Esophagus muscularis mucosa (tissue), 4 donors: ENCODE results near the gene SFT2D3. TPM values are rescaled to one million over a fixed set of nuclear protein-coding genes. Genes with fewer than 3 reads are reported as not detected.

Experiments used
- DNase-seq: peaks from one replicate; pipeline ENCODE4 v3.0.0-alpha.2; 2017; ENCODE audit errors: extremely low spot score
- H3K27ac ChIP-seq, 4 donors: fragments of 200-600 bp; sonication (generic); replicated peaks in 1 of 4; 1 replicate in 3 of 4; 2 replicates in 1 of 4; pipeline ENCODE4 v1.5.1; 2016 to 2019; ENCODE audit warnings: mild to moderate bottlenecking in 1 of 4
- H3K27me3 ChIP-seq, 4 donors: fragments of 200-600 bp; sonication (generic); one replicate each; pipeline versions ENCODE4 v1.5.1 to v1.6.0; 2016 to 2019
- H3K36me3 ChIP-seq, 4 donors: fragments of 200-600 bp; sonication (generic); one replicate each; pipeline ENCODE4 v1.5.1; 2016 to 2019
- H3K4me1 ChIP-seq, 4 donors: fragments of 200-600 bp; sonication (generic); one replicate each; pipeline ENCODE4 v1.5.1; 2016 to 2019
- H3K4me3 ChIP-seq, 4 donors: fragments of 200-600 bp; sonication (generic); 1 replicate in 2 of 4; 2 replicates in 2 of 4; pipeline ENCODE4 v1.5.1; 2016 to 2019; ENCODE audit warnings: mild to moderate bottlenecking in 4 of 4, moderate library complexity in 1 of 4
- H3K9me3 ChIP-seq, 4 donors: fragments of 200-600 bp; sonication (generic); 1 replicate in 3 of 4; 2 replicates in 1 of 4; pipeline ENCODE4 v1.5.1; 2016 to 2019
- CTCF ChIP-seq, 3 experiments: fragments of 200-600 bp in 2 of 3; fragments of 450-650 bp in 1 of 3; sonication (generic) in 2 of 3; IDR thresholded peaks; one replicate each; pipeline ENCODE4 v1.5.1; 2017 to 2019; ENCODE audit warnings: antibody characterized with exemption in 3 of 3, mild to moderate bottlenecking in 2 of 3, moderate library complexity in 1 of 3
- EP300 ChIP-seq: sonication (generic); formaldehyde crosslinking; IDR thresholded peaks from one replicate; pipeline ENCODE4 v1.6.1; 2017; ENCODE audit warnings: antibody characterized with exemption
- POLR2A ChIP-seq: fragments of 450-650 bp; IDR thresholded peaks from one replicate; pipeline ENCODE4 v1.6.1; 2017; ENCODE audit warnings: antibody characterized with exemption, moderate library complexity, mild to moderate bottlenecking, low read depth
- POLR2AphosphoS5 ChIP-seq, 2 donors: sonication (generic); formaldehyde crosslinking; IDR thresholded peaks; one replicate each; pipeline ENCODE4 v1.6.1; 2017; ENCODE audit warnings: antibody characterized with exemption in 2 of 2
- WGBS: methylation state at CpG from one replicate; pipeline ENCODE4 v1.1.5; 2018; 5-methylcytosine and 5-hydroxymethylcytosine counted together
- intact Hi-C: fragments of 100-400 bp; cut with DNase I; formaldehyde crosslinking; loops from one replicate; pipeline ENCODE4 v1.15.1; 2023
- total RNA-seq, 4 donors: library from RNA; depleted of rRNA; stranded (reverse); fragments of >200 nt; gene quantifications; one replicate each; pipeline versions ENCODE4 v1.1.0 to v1.2.1, GENCODE V29; 2016

Gene SFT2D3
- total RNA-seq, 4 donors from 2014 or later: 5.8 to 11.8 (median 9.4) TPM

- H3K4me1 ChIP-seq: peaks cover 0 to 18% (median 2%) of the 10 kb centered on the region in 4 donors
- TF ChIP-seq POLR2A: no peak
- no peak for TF ChIP-seq POLR2AphosphoS5 (IDR thresholded peaks at IDR 0.05)
- no peak for TF ChIP-seq CTCF (IDR thresholded peaks at IDR 0.05)
- TF ChIP-seq EP300: no peak
- H3K9me3 ChIP-seq: no peaks in the 10 kb centered on the region
- no peak for DNase-seq
- intact Hi-C loops: no loop called here
- no peaks in the 10 kb centered on the region for H3K27me3 ChIP-seq
- WGBS: 98% methylated on average over 2 of the region's 2 CpGs
- no peak overlapping the region for H3K4me3 ChIP-seq
- no peak overlapping the region for H3K27ac ChIP-seq
- peaks cover 45 to 73% (median 50%) of the 10 kb centered on the region in 4 donors for H3K36me3 ChIP-seq
Measured at GRCh38 chr2:127721978-127722355, 20.7 kb downstream of the SFT2D3 start.

GRCh38 chr2:127722807-127723206, 21.5 kb downstream of the SFT2D3 start:
- Histone ChIP-seq H3K27ac (no peak overlapping the region), H3K9me3 (no peaks in the 10 kb centered on the region), H3K4me3 (no peak overlapping the region), H3K36me3 (peaks cover 45 to 68% (median 49%) of the 10 kb centered on the region in 4 donors), H3K4me1 (peaks cover 0 to 18% (median 2%) of the 10 kb centered on the region in 4 donors), H3K27me3 (no peaks in the 10 kb centered on the region)
- WGBS: 69% methylated on average over 3 of the region's 3 CpGs
- DNase-seq: no peak
- TF ChIP-seq EP300 (no peak), CTCF (IDR thresholded peaks at IDR 0.05) (no peak), POLR2A (no peak), POLR2AphosphoS5 (IDR thresholded peaks at IDR 0.05) (no peak)
- intact Hi-C loops: no loop called here

- intact Hi-C loops: no loop called here
- Histone ChIP-seq H3K27me3 (no peaks in the 10 kb centered on the region), H3K27ac (no peak overlapping the region), H3K36me3 (peaks cover 12 to 34% (median 19%) of the 10 kb centered on the region in 4 donors), H3K4me1 (peaks cover 0 to 18% (median 2%) of the 10 kb centered on the region in 4 donors), H3K9me3 (no peaks in the 10 kb centered on the region), H3K4me3 (no peak overlapping the region)
- no peak for TF ChIP-seq EP300
- no peak for TF ChIP-seq POLR2AphosphoS5 (IDR thresholded peaks at IDR 0.05)
- WGBS: 94% methylated on average over 6 of the region's 6 CpGs
- no peak for DNase-seq
Measured at GRCh38 chr2:127726158-127726880, 25.0 kb downstream of the SFT2D3 start.

- peak overlapping the region; percentile 58 to 70 (median 66) for H3K27ac ChIP-seq
- no peaks in the 10 kb centered on the region for H3K27me3 ChIP-seq
- H3K4me1 ChIP-seq: peaks cover 13 to 23% (median 18%) of the 10 kb centered on the region in 4 donors
- 66% methylated on average over 6 of the region's 6 CpGs for WGBS
- H3K4me3 ChIP-seq: peak overlapping the region; percentile 37 to 46 (median 44)
- no peaks in the 10 kb centered on the region for H3K9me3 ChIP-seq
- intact Hi-C loops: no loop called here
- TF ChIP-seq POLR2A: no peak
- TF ChIP-seq CTCF (IDR thresholded peaks at IDR 0.05): no peak
- TF ChIP-seq POLR2AphosphoS5 (IDR thresholded peaks at IDR 0.05): no peak
- no peak for TF ChIP-seq EP300
- H3K36me3 ChIP-seq: peaks cover 0 to 6% (median 0%) of the 10 kb centered on the region in 4 donors
- no peak for DNase-seq
Measured at GRCh38 chr2:127733113-127733815, 32.0 kb downstream of the SFT2D3 start.

GRCh38 chr2:127733816-127734537, 32.7 kb downstream of the SFT2D3 start:
- peaks cover 0 to 6% (median 0%) of the 10 kb centered on the region in 4 donors for H3K36me3 ChIP-seq
- no peaks in the 10 kb centered on the region for H3K27me3 ChIP-seq
- DNase-seq: no peak
- TF ChIP-seq CTCF (IDR thresholded peaks at IDR 0.05): no peak
- TF ChIP-seq EP300: no peak
- TF ChIP-seq POLR2AphosphoS5 (IDR thresholded peaks at IDR 0.05): peak in 1 of 2 donors; percentile 48
- TF ChIP-seq POLR2A: no peak
- peak overlapping the region; percentile 37 to 46 (median 44) for H3K4me3 ChIP-seq
- H3K27ac ChIP-seq: peak overlapping the region; percentile 58 to 70 (median 66)
- H3K4me1 ChIP-seq: peaks cover 13 to 30% (median 19%) of the 10 kb centered on the region in 4 donors
- WGBS: 25% methylated on average over 5 of the region's 5 CpGs
- H3K9me3 ChIP-seq: no peaks in the 10 kb centered on the region
- intact Hi-C loops: no loop called here
